AG09309 (cell line): ENCODE results near the gene KDM4C.
"Not testable (repeated sequence)": the region's sequence is repeated elsewhere in the genome, so short reads cannot be mapped to it uniquely, and the experiment has no call there.

Experiments used
- DNase-seq: peaks from one replicate; pipeline ENCODE4 v3.0.0-alpha.2; 2010; ENCODE audit warnings: low read depth
- H3K4me3 ChIP-seq: 2 replicates; pipeline ENCODE4 v1.5.1; 2011; ENCODE audit warnings: mild to moderate bottlenecking, low read depth, low read length, moderate library complexity; ENCODE audit not compliant: control insufficient read depth
- TF ChIP-seq, protein P1 (sequence below): IDR thresholded peaks from 2 replicates; pipeline ENCODE4 v1.5.1; 2011; ENCODE audit warnings: mild to moderate bottlenecking, low read depth, low read length, inconsistent platforms; ENCODE audit not compliant: insufficient read depth, control insufficient read depth; ENCODE audit errors: missing control alignments

Gene KDM4C

DNA sequence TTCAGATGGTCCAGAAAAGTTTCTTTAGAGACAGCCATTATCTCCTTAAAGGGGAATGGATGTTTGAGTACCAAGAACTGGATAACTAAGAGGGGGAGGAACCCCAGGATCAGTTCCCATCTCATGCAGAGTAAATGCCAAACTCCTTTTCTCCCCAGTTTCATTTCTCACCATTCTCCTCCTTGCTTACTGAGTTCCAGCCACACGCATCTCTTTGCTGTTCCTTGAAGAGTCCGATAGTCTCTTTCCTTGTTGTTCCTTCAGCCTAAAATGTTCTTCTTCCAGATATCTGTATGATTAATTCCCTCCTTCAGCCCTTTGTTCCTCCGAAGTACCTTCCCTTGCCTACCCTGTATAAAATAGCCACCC is 30.0 kb downstream of the KDM4C start:
- TF ChIP-seq, protein P1, sequence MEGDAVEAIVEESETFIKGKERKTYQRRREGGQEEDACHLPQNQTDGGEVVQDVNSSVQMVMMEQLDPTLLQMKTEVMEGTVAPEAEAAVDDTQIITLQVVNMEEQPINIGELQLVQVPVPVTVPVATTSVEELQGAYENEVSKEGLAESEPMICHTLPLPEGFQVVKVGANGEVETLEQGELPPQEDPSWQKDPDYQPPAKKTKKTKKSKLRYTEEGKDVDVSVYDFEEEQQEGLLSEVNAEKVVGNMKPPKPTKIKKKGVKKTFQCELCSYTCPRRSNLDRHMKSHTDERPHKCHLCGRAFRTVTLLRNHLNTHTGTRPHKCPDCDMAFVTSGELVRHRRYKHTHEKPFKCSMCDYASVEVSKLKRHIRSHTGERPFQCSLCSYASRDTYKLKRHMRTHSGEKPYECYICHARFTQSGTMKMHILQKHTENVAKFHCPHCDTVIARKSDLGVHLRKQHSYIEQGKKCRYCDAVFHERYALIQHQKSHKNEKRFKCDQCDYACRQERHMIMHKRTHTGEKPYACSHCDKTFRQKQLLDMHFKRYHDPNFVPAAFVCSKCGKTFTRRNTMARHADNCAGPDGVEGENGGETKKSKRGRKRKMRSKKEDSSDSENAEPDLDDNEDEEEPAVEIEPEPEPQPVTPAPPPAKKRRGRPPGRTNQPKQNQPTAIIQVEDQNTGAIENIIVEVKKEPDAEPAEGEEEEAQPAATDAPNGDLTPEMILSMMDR = no peak
- DNase-seq = no peak

DNA sequence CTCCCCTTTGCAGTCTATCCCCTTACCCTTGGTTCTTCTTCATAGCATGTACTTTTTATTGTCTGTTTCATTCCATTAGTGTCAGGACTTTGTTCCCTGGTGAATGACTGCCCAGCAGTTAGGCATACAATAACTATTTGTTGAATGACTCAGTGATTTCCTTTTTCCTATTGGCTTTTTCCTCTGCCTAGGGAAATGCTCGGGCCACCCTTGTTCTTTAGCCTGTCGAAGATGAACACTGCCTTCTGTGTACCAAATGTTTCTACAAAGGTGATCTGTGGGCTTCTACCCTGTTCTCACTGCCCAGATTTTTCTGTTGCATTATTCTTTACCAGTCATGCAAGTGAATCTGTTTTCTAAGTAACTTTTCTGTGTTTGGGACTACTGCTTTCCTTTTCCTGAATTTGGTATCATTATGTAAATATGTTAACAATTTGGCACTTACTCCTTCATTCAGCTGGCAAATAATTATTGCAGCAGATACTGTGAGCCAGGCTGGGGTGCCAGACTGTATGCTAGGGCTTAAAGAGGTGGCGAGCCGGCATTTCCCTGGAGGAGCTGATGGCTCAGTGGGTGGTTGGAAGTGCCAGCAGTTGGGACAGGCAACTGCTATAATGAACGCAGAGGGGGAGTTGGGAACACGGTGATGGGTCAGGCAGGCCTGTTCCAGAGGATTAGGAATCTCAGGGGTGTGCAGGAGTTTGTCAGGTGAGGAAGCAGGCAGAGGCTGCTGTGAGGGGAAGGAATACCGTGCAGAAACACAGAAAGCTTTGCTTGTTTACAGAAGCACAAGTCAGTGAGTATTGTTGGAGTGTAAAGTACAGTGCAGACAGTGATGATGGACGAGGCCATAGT is 30.6 kb downstream of the KDM4C start:
- TF ChIP-seq, protein P1 = no peak
- no peak for DNase-seq
- no peak overlapping the region for H3K4me3 ChIP-seq

More for the DNA sequence above, 30.0 kb downstream of the KDM4C start:
- no peak overlapping the region for H3K4me3 ChIP-seq

DNA sequence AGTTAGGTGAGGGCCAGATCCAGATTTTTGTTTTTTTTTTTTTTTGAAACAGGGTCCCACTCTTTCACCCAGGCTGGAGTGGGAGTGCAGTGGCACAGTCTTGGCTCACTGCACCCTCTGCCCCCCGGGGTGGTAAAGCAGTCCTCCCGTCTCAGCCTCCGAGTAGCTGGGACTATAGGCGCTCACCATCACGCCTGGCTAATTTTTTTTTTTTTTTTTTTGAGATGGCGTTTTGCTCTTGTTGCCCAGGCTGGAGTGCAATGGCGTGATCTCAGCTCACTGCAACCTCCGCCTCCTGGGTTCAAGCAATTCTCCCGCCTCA is 31.2 kb downstream of the KDM4C start:
- not testable (repeated sequence) for DNase-seq, H3K4me3 ChIP-seq

DNA sequence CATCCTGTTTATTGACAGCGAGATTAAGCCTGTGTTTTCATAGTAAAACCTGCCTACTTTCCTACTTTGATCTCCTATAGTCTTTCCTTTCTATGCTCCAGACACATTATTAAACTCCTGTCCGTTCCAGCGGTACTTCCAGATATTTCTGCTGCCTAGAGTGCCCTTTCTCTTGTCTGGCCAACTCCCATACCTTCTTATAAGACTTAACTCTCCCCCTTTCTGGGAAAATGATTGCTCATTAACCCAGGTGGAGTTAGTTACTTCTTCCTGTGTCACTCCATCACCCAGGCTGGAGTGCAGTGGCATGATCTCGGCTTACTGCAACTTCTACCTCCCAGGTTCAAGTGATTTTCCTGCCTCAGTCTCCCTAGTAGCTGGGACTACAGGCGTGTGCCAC is 33.1 kb downstream of the KDM4C start:
- TF ChIP-seq, protein P1 = no peak
- no peak for DNase-seq
- no peak overlapping the region for H3K4me3 ChIP-seq

DNA sequence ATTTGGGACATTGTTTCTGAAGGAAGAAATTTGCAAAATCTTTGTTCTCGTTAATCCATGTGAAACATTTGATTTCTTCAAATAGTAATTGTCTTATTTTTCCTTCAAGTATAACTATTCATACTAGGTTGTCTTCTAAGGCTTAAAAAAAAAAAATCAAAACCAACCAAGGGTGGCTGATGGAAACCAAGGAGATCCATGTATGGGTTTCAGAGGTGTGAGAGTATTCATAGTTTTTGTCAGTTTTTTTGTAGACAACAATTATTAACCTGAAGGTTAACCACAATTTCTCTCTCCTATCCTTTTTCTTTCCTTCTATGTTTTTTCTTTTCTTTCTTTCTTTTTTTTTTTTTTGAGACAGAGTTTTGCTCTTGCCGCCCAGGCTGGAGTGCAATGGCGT is 35.4 kb downstream of the KDM4C start:
- TF ChIP-seq, protein P1 = no peak
- H3K4me3 ChIP-seq = no peak overlapping the region

DNA sequence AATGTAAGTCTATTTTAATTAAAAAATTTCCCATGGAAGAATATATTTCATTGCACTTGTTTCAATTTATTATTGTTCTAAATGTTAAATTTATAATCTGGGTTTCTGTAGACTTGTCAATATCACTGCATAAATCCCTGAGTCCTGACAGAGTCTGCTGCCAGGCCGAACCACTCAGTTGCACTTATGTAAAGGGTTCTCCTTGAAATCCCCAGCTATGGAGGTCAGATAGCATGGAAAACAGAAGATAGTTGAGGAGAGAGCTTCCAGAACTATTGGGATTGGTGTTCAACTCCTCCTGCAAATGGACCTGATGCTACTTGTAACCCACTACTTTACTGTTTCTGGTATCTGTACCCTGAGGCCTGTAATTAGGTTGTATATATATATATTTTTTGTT is 37.2 kb downstream of the KDM4C start:
- no peak for DNase-seq
- TF ChIP-seq, protein P1 = no peak
- H3K4me3 ChIP-seq = no peak overlapping the region

More for the DNA sequence above, 35.4 kb downstream of the KDM4C start:
- DNase-seq = no peak

DNA sequence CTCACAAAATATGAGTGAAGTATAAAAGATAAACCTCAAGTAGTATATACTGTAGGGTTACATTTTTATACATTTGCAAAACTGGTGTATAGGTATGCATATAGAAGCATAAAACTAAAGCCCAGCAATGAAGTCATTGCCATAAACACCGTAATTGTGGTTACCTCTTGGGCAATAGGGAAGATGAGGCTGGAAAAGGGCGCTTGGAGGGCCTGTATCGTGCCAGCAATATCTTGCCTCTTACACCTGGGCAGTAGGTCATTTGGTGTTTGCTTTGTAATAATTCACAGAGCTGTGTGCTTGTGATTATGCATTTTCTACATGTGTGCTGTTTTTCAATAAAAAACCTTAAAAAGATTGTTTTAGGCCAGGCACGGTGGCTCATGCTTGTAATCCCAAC is 45.2 kb downstream of the KDM4C start:
- TF ChIP-seq, protein P1 = no peak
- H3K4me3 ChIP-seq = no peak overlapping the region
- DNase-seq = no peak
